Spleen (tissue), 7 donors: ENCODE data around the gene CCDC141.

Source experiments
- POLR2A ChIP-seq, 3 donors: fragments of 450-650 bp; IDR thresholded peaks; one replicate each; pipeline ENCODE4 v1.5.1; 2017; ENCODE audit warnings: antibody characterized with exemption in 3 of 3, mild to moderate bottlenecking in 1 of 3
- POLR2AphosphoS5 ChIP-seq, 3 donors: sonication (generic); formaldehyde crosslinking; IDR thresholded peaks; one replicate each; pipeline ENCODE4 v1.5.1; 2017; ENCODE audit warnings: antibody characterized with exemption in 3 of 3
- TF ChIP-seq, protein P1 (sequence below), 11 experiments: fragments of 200-600 bp in 7 of 11; fragments of 450-650 bp in 4 of 11; sonication (generic) in 4 of 11; IDR thresholded peaks in 8 of 11; conservative IDR thresholded peaks in 3 of 11; 1 replicate in 7 of 11; 2 replicates in 4 of 11; pipeline versions ENCODE4 v1.4.0 to v1.8.0; 2016 to 2021; ENCODE audit warnings: antibody characterized with exemption in 11 of 11, inconsistent platforms in 4 of 11, mild to moderate bottlenecking in 1 of 11
- donor health status: DM: no; HTN: no; CAD: no; lungs with moderate emphysema.
- donor health status: DM: no; HTN: no; CAD: no.
- donor health status: DM: no; HTN: no; CAD: no.

DNA sequence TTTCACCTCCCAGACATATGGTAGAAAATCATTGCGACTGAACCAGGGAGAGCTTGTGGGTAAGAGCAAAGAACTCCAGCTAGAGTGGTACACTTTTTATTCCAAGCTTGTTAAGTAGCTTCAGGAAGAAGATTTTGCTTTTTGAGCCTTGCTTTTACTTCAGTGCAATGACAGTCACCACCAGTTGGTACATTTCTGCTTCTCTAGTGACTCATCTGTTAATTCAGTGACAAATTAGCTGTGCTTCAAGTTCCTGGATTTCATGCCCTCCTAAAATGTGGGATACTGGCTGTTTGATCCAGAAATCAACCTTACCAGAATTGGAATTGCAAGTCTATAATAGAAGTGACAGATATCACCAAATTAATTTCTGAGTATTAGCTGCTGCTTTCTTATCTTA lies 125.1 kb downstream of the CCDC141 start:
- no peak for TF ChIP-seq POLR2AphosphoS5 (IDR thresholded peaks at IDR 0.05)
- TF ChIP-seq POLR2A (IDR thresholded peaks at IDR 0.05): no peak
- TF ChIP-seq, protein P1, sequence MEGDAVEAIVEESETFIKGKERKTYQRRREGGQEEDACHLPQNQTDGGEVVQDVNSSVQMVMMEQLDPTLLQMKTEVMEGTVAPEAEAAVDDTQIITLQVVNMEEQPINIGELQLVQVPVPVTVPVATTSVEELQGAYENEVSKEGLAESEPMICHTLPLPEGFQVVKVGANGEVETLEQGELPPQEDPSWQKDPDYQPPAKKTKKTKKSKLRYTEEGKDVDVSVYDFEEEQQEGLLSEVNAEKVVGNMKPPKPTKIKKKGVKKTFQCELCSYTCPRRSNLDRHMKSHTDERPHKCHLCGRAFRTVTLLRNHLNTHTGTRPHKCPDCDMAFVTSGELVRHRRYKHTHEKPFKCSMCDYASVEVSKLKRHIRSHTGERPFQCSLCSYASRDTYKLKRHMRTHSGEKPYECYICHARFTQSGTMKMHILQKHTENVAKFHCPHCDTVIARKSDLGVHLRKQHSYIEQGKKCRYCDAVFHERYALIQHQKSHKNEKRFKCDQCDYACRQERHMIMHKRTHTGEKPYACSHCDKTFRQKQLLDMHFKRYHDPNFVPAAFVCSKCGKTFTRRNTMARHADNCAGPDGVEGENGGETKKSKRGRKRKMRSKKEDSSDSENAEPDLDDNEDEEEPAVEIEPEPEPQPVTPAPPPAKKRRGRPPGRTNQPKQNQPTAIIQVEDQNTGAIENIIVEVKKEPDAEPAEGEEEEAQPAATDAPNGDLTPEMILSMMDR (IDR thresholded peaks at IDR 0.05 in 8 of 11, conservative IDR thresholded peaks at IDR 0.05 in 3 of 11): no peak
